ENCODE results near the gene ICAM2.

ICAM2 gene

DNA sequence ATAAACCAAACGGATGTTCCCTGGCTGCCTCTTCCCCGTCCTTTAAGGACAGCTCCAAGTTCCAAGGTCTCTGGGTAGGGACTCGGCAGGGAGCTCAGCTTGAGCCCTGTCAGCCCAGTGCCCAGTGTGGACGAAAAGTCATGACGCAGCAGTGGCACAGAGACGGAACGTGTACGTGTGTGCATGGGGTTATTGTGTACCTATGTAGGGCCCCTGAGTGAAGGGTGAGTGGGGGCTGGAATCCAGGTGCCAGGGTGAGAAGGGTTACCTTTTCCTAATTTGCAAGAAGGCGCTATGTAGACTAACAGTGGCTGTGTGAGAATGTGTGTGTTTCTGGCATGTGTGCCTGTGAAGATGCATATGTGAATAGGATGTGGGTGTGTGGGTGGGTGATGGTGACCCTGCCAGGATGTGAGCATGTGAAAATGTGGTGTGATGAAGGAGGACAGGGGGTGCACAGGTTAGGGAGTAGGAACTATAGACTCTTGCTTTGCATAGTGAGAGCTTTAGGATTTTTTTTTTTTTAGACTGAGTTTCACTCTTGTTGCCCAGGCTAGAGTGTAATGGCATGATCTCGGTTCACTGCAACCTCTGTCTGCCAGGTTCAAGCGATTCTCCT is 53.7 kb downstream of the ICAM2 start:
- no peak for DNase-seq
- Histone ChIP-seq H2BK120ac (ENCODE audit: low read depth, low read length) (no peak overlapping the region), H3K79me2 (ENCODE audit: control insufficient read depth, insufficient read depth, low read length) (no peaks in the 10 kb centered on the region), H3K27me3 (ENCODE audit: insufficient read depth, low read length, poor library complexity) (no peaks in the 10 kb centered on the region), H2BK5ac (ENCODE audit: low read length) (no peak overlapping the region), H3K18ac (ENCODE audit: low read length) (no peak overlapping the region), H3K27ac (ENCODE audit: low read depth, low read length) (no peak overlapping the region), H2AK5ac (ENCODE audit: low read length) (no peak overlapping the region), H3K36me3 (ENCODE audit: control insufficient read depth, insufficient read depth, low read length) (no peaks in the 10 kb centered on the region), H3K79me1 (ENCODE audit: low read length) (no peaks in the 10 kb centered on the region), H4K5ac (ENCODE audit: low read length) (no peak overlapping the region), H3K4me3 (ENCODE audit: low read length) (no peak overlapping the region), H3K56ac (ENCODE audit: low read length) (no peak overlapping the region), H3K4me1 (ENCODE audit: control insufficient read depth, low read depth, low read length) (peaks cover 2% of the 10 kb centered on the region), H2BK15ac (replicated peaks; ENCODE audit: low read depth) (no peak overlapping the region), H3K23ac (ENCODE audit: low read length) (no peak overlapping the region), H4K8ac (ENCODE audit: low read depth, low read length) (no peak overlapping the region), H3K9ac (ENCODE audit: low read length) (no peak overlapping the region), H3K4ac (ENCODE audit: low read depth, low read length) (no peak overlapping the region), H3K4me2 (ENCODE audit: low read length) (no peak overlapping the region)
- no CpG with 5 or more reads among the region's 11 CpGs for WGBS (ENCODE audit: extremely low coverage, insufficient coverage, low lambda C conversion rate)

DNA sequence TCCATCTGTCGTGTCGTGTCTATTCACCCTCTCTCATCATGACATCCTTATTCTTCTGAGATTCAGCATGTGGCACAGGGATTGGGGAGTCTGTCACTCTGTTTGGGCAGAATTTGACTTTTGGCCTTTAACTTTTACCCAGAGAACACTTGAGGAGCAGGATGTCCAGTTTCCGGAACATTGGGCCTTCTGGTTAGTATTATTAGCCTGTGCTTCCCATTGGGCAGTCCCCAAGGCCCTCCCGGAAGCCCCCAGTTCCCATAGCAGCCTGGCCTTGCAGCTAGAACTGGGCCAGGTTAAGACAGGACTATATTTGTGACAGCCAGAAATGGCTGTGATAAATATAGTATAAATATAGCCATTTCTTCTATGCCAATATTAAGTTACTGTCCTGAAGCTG is 57.3 kb downstream of the ICAM2 start:
- no peak overlapping the region for H3K4me2 ChIP-seq (ENCODE audit: low read length)
- no peaks in the 10 kb centered on the region for H3K79me1 ChIP-seq (ENCODE audit: low read length)
- no peak overlapping the region for H3K56ac ChIP-seq (ENCODE audit: low read length)
- no peak overlapping the region for H3K4ac ChIP-seq (ENCODE audit: low read depth, low read length)
- H3K9ac ChIP-seq (ENCODE audit: low read length) = no peak overlapping the region
- no peak overlapping the region for H3K4me3 ChIP-seq (ENCODE audit: low read length)
- H2AK5ac ChIP-seq (ENCODE audit: low read length) = no peak overlapping the region
- H3K27me3 ChIP-seq (ENCODE audit: insufficient read depth, low read length, poor library complexity) = peaks cover 4% of the 10 kb centered on the region
- no peak overlapping the region for H2BK5ac ChIP-seq (ENCODE audit: low read length)
- H3K4me1 ChIP-seq (ENCODE audit: control insufficient read depth, low read depth, low read length) = peaks cover 6% of the 10 kb centered on the region
- no peak overlapping the region for H3K23ac ChIP-seq (ENCODE audit: low read length)
- WGBS (ENCODE audit: extremely low coverage, insufficient coverage, low lambda C conversion rate) = no CpG with 5 or more reads among the region's 4 CpGs
- H4K8ac ChIP-seq (ENCODE audit: low read depth, low read length) = no peak overlapping the region
- no peak overlapping the region for H3K27ac ChIP-seq (ENCODE audit: low read depth, low read length)
- H4K5ac ChIP-seq (ENCODE audit: low read length) = no peak overlapping the region
- H2BK120ac ChIP-seq (ENCODE audit: low read depth, low read length) = no peak overlapping the region
- H2BK15ac ChIP-seq (replicated peaks; ENCODE audit: low read depth) = no peak overlapping the region
- no peaks in the 10 kb centered on the region for H3K79me2 ChIP-seq (ENCODE audit: control insufficient read depth, insufficient read depth, low read length)
- DNase-seq = no peak
- H3K36me3 ChIP-seq (ENCODE audit: control insufficient read depth, insufficient read depth, low read length) = no peaks in the 10 kb centered on the region
- no peak overlapping the region for H3K18ac ChIP-seq (ENCODE audit: low read length)

DNA sequence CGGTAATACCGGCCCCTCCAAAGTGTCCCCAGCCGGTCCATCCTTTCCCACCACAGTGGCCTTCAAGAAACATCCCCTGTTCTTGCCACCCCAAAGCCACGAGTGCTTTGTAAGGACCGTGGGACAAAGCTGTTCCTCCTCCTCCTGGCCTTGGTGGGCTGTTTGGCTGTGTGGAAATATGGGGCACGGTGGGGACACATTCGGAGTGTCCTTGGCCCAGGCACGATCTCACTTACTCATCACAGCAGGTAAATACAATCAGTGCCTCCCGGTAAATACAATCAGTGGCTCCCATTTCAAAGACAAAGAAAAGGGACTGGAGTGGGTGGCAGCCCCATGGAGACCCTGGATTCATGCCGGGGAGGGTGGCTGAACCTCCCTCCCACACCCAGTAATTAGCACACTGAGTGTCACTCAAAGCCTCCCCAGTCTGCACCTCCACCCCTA is 58.1 kb downstream of the ICAM2 start:
- no peak for DNase-seq
- Histone ChIP-seq H3K4me2 (ENCODE audit: low read length) (no peak overlapping the region), H3K4me3 (ENCODE audit: low read length) (no peak overlapping the region), H3K18ac (ENCODE audit: low read length) (no peak overlapping the region), H3K23ac (ENCODE audit: low read length) (no peak overlapping the region), H2BK15ac (replicated peaks; ENCODE audit: low read depth) (no peak overlapping the region), H3K27me3 (ENCODE audit: insufficient read depth, low read length, poor library complexity) (peaks cover 4% of the 10 kb centered on the region), H3K56ac (ENCODE audit: low read length) (no peak overlapping the region), H3K4me1 (ENCODE audit: control insufficient read depth, low read depth, low read length) (peaks cover 6% of the 10 kb centered on the region), H3K27ac (ENCODE audit: low read depth, low read length) (no peak overlapping the region), H3K36me3 (ENCODE audit: control insufficient read depth, insufficient read depth, low read length) (no peaks in the 10 kb centered on the region), H2AK5ac (ENCODE audit: low read length) (no peak overlapping the region), H2BK5ac (ENCODE audit: low read length) (no peak overlapping the region), H3K4ac (ENCODE audit: low read depth, low read length) (no peak overlapping the region), H2BK120ac (ENCODE audit: low read depth, low read length) (no peak overlapping the region), H3K79me2 (ENCODE audit: control insufficient read depth, insufficient read depth, low read length) (no peaks in the 10 kb centered on the region), H4K8ac (ENCODE audit: low read depth, low read length) (no peak overlapping the region), H3K9ac (ENCODE audit: low read length) (no peak overlapping the region), H3K79me1 (ENCODE audit: low read length) (no peaks in the 10 kb centered on the region), H4K5ac (ENCODE audit: low read length) (no peak overlapping the region)
- WGBS (ENCODE audit: extremely low coverage, insufficient coverage, low lambda C conversion rate) = no CpG with 5 or more reads among the region's 10 CpGs

DNA sequence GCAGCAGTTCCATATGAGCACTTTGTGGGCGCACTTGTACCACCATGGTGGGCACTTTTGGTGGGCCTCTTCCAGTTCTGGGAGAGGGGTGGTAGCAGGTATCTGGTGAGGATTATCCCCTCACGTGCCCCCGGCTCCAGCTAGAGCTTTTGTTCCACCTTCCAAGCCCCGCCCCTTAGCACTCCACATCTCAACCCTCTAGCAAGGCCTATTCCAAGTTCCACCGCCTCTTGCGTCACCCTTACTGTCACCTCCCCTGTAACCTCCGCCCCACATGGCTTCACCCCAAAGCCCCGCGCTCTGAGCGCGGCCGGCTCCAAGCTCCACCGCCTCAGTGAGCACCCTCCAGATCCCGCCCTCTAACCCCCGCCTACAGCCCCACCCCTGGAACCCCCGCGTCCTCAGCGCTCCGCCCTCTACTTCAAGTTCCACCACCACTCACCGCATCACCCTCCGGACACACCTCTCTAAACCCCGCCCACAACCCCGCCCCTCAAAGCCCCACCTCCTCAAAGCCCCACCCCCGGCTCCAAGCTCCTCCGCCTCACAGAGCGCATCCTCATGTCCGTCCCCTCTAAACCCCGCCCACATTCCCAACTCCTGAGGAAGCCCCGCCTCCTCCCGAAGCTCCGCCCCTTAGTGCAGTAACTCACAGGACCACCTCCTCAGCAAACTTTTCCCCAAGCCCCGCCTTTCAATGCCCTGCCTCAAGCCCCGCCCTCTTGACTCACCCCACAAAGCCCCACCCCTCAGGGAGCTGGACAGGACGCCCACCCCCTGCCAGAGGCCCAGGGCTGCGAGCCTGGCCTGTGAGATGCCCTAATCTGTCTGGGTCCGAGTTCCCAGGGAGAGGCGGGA is 58.8 kb downstream of the ICAM2 start:
- Histone ChIP-seq H3K18ac (ENCODE audit: low read length) (no peak overlapping the region), H3K4me1 (ENCODE audit: control insufficient read depth, low read depth, low read length) (peaks cover 6% of the 10 kb centered on the region), H3K4ac (ENCODE audit: low read depth, low read length) (no peak overlapping the region), H3K56ac (ENCODE audit: low read length) (peak overlapping the region; percentile 37), H3K23ac (ENCODE audit: low read length) (no peak overlapping the region), H3K27me3 (ENCODE audit: insufficient read depth, low read length, poor library complexity) (peaks cover 4% of the 10 kb centered on the region), H2BK5ac (ENCODE audit: low read length) (no peak overlapping the region), H4K5ac (ENCODE audit: low read length) (no peak overlapping the region), H3K79me2 (ENCODE audit: control insufficient read depth, insufficient read depth, low read length) (no peaks in the 10 kb centered on the region), H2AK5ac (ENCODE audit: low read length) (no peak overlapping the region), H2BK120ac (ENCODE audit: low read depth, low read length) (no peak overlapping the region), H2BK15ac (replicated peaks; ENCODE audit: low read depth) (no peak overlapping the region), H3K79me1 (ENCODE audit: low read length) (no peaks in the 10 kb centered on the region), H3K27ac (ENCODE audit: low read depth, low read length) (no peak overlapping the region), H3K4me3 (ENCODE audit: low read length) (no peak overlapping the region), H3K9ac (ENCODE audit: low read length) (no peak overlapping the region), H3K36me3 (ENCODE audit: control insufficient read depth, insufficient read depth, low read length) (no peaks in the 10 kb centered on the region), H4K8ac (ENCODE audit: low read depth, low read length) (no peak overlapping the region), H3K4me2 (ENCODE audit: low read length) (peak overlapping the region; percentile 48)
- DNase-seq = peak; percentile 98
- no CpG with 5 or more reads among the region's 37 CpGs for WGBS (ENCODE audit: extremely low coverage, insufficient coverage, low lambda C conversion rate)

DNA sequence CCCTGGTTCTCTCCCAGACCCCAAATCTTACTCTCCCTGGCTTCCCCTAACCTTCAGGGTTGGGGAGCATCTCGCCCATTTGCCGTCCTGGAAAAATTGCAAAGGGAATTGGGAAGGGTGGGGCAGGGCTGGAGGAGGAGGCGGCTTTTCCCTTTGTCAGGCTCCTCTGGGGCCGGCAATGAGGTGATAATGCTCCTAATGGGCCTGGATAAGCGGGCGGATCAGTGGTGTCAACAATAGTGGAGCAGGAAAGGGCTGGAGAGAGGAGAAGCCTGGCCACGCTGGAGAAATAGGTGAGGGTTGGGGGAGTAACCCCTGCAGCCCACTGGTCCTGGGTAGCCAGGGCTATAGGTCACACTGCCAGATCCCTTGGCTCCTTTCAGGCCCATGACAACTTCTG is 60.0 kb downstream of the ICAM2 start:
- peak; percentile 88 for DNase-seq
- no peak overlapping the region for H3K23ac ChIP-seq (ENCODE audit: low read length)
- no peak overlapping the region for H2BK15ac ChIP-seq (replicated peaks; ENCODE audit: low read depth)
- H2BK120ac ChIP-seq (ENCODE audit: low read depth, low read length) = no peak overlapping the region
- peaks cover 6% of the 10 kb centered on the region for H3K4me1 ChIP-seq (ENCODE audit: control insufficient read depth, low read depth, low read length)
- no peak overlapping the region for H3K4me3 ChIP-seq (ENCODE audit: low read length)
- H3K79me2 ChIP-seq (ENCODE audit: control insufficient read depth, insufficient read depth, low read length) = no peaks in the 10 kb centered on the region
- no peak overlapping the region for H3K18ac ChIP-seq (ENCODE audit: low read length)
- no peaks in the 10 kb centered on the region for H3K79me1 ChIP-seq (ENCODE audit: low read length)
- no peak overlapping the region for H3K4me2 ChIP-seq (ENCODE audit: low read length)
- peak overlapping the region; percentile 34 for H3K56ac ChIP-seq (ENCODE audit: low read length)
- H2BK5ac ChIP-seq (ENCODE audit: low read length) = no peak overlapping the region
- no peak overlapping the region for H3K27ac ChIP-seq (ENCODE audit: low read depth, low read length)
- no peak overlapping the region for H4K5ac ChIP-seq (ENCODE audit: low read length)
- H3K27me3 ChIP-seq (ENCODE audit: insufficient read depth, low read length, poor library complexity) = peaks cover 4% of the 10 kb centered on the region
- H3K36me3 ChIP-seq (ENCODE audit: control insufficient read depth, insufficient read depth, low read length) = no peaks in the 10 kb centered on the region
- H3K9ac ChIP-seq (ENCODE audit: low read length) = no peak overlapping the region
- H2AK5ac ChIP-seq (ENCODE audit: low read length) = no peak overlapping the region
- no peak overlapping the region for H3K4ac ChIP-seq (ENCODE audit: low read depth, low read length)
- WGBS (ENCODE audit: extremely low coverage, insufficient coverage, low lambda C conversion rate) = no CpG with 5 or more reads among the region's 7 CpGs
- no peak overlapping the region for H4K8ac ChIP-seq (ENCODE audit: low read depth, low read length)

Data from mesendoderm (in vitro differentiated cells).